ENCODE data around the gene CENPM. TPM values are rescaled to one million over a fixed set of nuclear protein-coding genes. Genes with fewer than 3 reads are reported as not detected.

The CENPM gene
- total RNA-seq, result 3.4 and 30.1 TPM in 2 replicates

GRCh38 chr22:41946629-41947423 is at the start of gene CENPM:
Gene CENPM (minus strand): TSS chr22:41947152. CDS start chr22:41947076, 76 bp downstream.

GRCh38 chr22:41969110-41969646 is 22.2 kb upstream of the CENPM start, which contains the start of gene SEPTIN3:
Gene SEPTIN3 (plus strand): TSS chr22:41969443. CDS start chr22:41971493, 2,050 bp downstream.

GRCh38 chr22:41951898-41952474 is 5.0 kb upstream of the CENPM start, which contains the start of gene SMIM45:
Gene SMIM45 (plus strand): TSS chr22:41952150.

GRCh38 chr22:41915035-41915785 is 31.7 kb downstream of the CENPM start, which contains the start of gene SHISA8:
Gene SHISA8 (minus strand): TSS chr22:41915074. CDS start chr22:41914667, 407 bp downstream.

Other genes with a start within 250 kb of the CENPM start
- 0.96 and 1.7 TPM in 2 replicates for gene MEI1, start 247.6 kb downstream of the CENPM start, total RNA-seq
- 7.9 and 11.3 TPM in 2 replicates for gene CCDC134, start 146.5 kb downstream of the CENPM start, total RNA-seq
- gene SREBF2, start 114.0 kb downstream of the CENPM start, total RNA-seq, result 23.4 and 33.0 TPM in 2 replicates
- not detected in 2 replicates for gene SHISA8, start 32.1 kb downstream of the CENPM start, total RNA-seq
- under 0.01 TPM in 1 of 2 replicates, not detected in the other for gene TNFRSF13C, start 20.3 kb downstream of the CENPM start, total RNA-seq
- gene SEPTIN3, start 22.3 kb upstream of the CENPM start, total RNA-seq, result under 0.01 TPM in 1 of 2 replicates, not detected in the other
- gene WBP2NL, start 51.6 kb upstream of the CENPM start, total RNA-seq, result 0.19 and 0.56 TPM in 2 replicates
- gene NAGA, start 123.7 kb upstream of the CENPM start, total RNA-seq, result 22.0 and 27.1 TPM in 2 replicates
- gene PHETA2, start 127.1 kb upstream of the CENPM start, total RNA-seq, result 16.5 and 17.5 TPM in 2 replicates
- gene SMDT1, start 132.5 kb upstream of the CENPM start, total RNA-seq, result 2.0 and 3.3 TPM in 2 replicates
- 31.3 and 47.7 TPM in 2 replicates for gene NDUFA6, start 143.6 kb upstream of the CENPM start, total RNA-seq
- gene CYP2D6, start 183.7 kb upstream of the CENPM start, total RNA-seq, result under 0.01 and 0.56 TPM in 2 replicates

All from regular cardiac myocyte (primary cell).